MM.1S (cell line): ENCODE measurements around the gene SNTG2.

Experiments
- DNase-seq: peaks from one replicate; pipeline ENCODE4 v3.0.0-alpha.2; 2015
- H2AFZ ChIP-seq: fragments of 300-600 bp; sonication (generic); 2 replicates; pipeline ENCODE4 v1.6.0; 2016; ENCODE audit warnings: antibody characterized with exemption, low read length
- H3F3A ChIP-seq: fragments of 300-600 bp; sonication (generic); 2 replicates; pipeline ENCODE4 v1.6.1; 2016; ENCODE audit warnings: mild to moderate bottlenecking, antibody characterized with exemption, low read length, moderate library complexity, mixed read lengths; ENCODE audit not compliant: insufficient read depth
- H3K27ac ChIP-seq: fragments of 300-600 bp; sonication (generic); 2 replicates; pipeline ENCODE4 v1.5.1; 2016; ENCODE audit warnings: mild to moderate bottlenecking, low read length
- H3K27me3 ChIP-seq: fragments of 300-600 bp; sonication (generic); replicated peaks from 2 replicates; pipeline ENCODE4 v1.6.0; 2016; ENCODE audit warnings: low read length; ENCODE audit not compliant: insufficient read depth
- H3K36me3 ChIP-seq: fragments of 300-600 bp; sonication (generic); replicated peaks from 2 replicates; pipeline ENCODE4 v1.6.1; 2016; ENCODE audit warnings: mild to moderate bottlenecking, low read length, mixed read lengths; ENCODE audit not compliant: insufficient read depth
- H3K4me1 ChIP-seq: fragments of 300-600 bp; sonication (generic); 2 replicates; pipeline ENCODE4 v1.6.1; 2016; ENCODE audit warnings: low read length, mixed read lengths
- H3K4me2 ChIP-seq: fragments of 300-600 bp; sonication (generic); 2 replicates; pipeline ENCODE4 v1.6.0; 2016; ENCODE audit warnings: low read depth, low read length
- H3K4me3 ChIP-seq: fragments of 300-600 bp; sonication (generic); 2 replicates; pipeline ENCODE4 v1.5.1; 2016; ENCODE audit warnings: low read length, mixed read lengths
- H3K79me2 ChIP-seq: fragments of 300-600 bp; sonication (generic); 2 replicates; pipeline ENCODE4 v1.6.1; 2016; ENCODE audit warnings: mixed run types, low read length, mixed read lengths
- H3K9ac ChIP-seq: fragments of 300-600 bp; sonication (generic); 2 replicates; pipeline ENCODE4 v1.6.1; 2016; ENCODE audit warnings: low read length, mixed read lengths
- H3K9me2 ChIP-seq: fragments of 300-600 bp; sonication (generic); replicated peaks from 2 replicates; pipeline ENCODE4 v1.6.1; 2016; ENCODE audit warnings: mild to moderate bottlenecking, low read length, mixed read lengths; ENCODE audit not compliant: insufficient read depth
- H3K9me3 ChIP-seq: fragments of 300-600 bp; sonication (generic); replicated peaks from 2 replicates; pipeline ENCODE4 v1.6.1; 2016; ENCODE audit warnings: mild to moderate bottlenecking, low read length, mixed read lengths; ENCODE audit not compliant: insufficient read depth
- H4K20me1 ChIP-seq: fragments of 300-600 bp; sonication (generic); 2 replicates; pipeline ENCODE4 v1.6.1; 2016; ENCODE audit warnings: mild to moderate bottlenecking, low read length, moderate library complexity, mixed read lengths; ENCODE audit not compliant: insufficient read depth
- EZH2 ChIP-seq: fragments of 300-600 bp; sonication (generic); optimal IDR thresholded peaks from 2 replicates; pipeline ENCODE3; 2017; ENCODE audit warnings: low read depth, mild to moderate bottlenecking, antibody characterized with exemption, low read length, mixed read lengths
- EZH2phosphoT487 ChIP-seq: fragments of 300-600 bp; sonication (generic); IDR thresholded peaks from 2 replicates; pipeline ENCODE4 v1.6.1; 2018; ENCODE audit warnings: antibody characterized with exemption, low read length
- TF ChIP-seq, protein P1 (sequence below): fragments of 300-600 bp; sonication (generic); IDR thresholded peaks from 2 replicates; pipeline ENCODE4 v1.5.1; 2016; ENCODE audit warnings: antibody characterized with exemption, low read length, mixed read lengths

SNTG2 gene

DNA sequence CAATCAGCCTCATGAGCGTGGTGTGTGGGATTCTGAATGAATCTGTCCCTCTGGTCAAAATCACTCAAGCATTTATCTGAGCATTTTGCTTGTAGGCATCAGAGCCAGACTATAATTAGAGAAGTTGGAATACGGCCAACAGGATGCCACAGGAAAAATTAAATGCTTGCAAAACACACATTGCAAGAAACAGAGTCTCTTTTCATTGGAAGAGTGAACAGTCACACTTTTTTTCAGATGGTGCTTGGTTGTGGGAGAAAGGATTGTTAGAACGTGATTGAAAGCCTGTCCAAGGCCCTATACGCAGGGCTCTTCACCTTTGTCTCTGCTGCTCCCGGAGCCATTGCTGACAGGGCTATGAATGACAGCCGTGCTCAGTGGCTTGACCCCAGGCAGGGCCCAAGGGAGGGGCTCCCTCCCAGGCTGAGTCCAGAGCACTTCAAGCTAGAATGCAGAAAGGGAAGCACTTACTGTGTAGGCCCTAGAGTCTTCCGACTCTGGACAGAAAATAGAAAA is 59.8 kb downstream of the SNTG2 start:
- H3K79me2 ChIP-seq, result no peaks in the 10 kb centered on the region
- H3K9me2 ChIP-seq, result no peaks in the 10 kb centered on the region
- H3K4me2 ChIP-seq, result no peak overlapping the region
- H3K9me3 ChIP-seq, result no peaks in the 10 kb centered on the region
- H3K4me1 ChIP-seq, result no peaks in the 10 kb centered on the region
- H3K27ac ChIP-seq, result no peak overlapping the region
- H4K20me1 ChIP-seq, result no peaks in the 10 kb centered on the region
- DNase-seq, result no peak
- no peaks in the 10 kb centered on the region for H3K27me3 ChIP-seq
- no peaks in the 10 kb centered on the region for H3F3A ChIP-seq
- H2AFZ ChIP-seq, result no peak overlapping the region
- no peaks in the 10 kb centered on the region for H3K36me3 ChIP-seq
- TF ChIP-seq, protein P1, sequence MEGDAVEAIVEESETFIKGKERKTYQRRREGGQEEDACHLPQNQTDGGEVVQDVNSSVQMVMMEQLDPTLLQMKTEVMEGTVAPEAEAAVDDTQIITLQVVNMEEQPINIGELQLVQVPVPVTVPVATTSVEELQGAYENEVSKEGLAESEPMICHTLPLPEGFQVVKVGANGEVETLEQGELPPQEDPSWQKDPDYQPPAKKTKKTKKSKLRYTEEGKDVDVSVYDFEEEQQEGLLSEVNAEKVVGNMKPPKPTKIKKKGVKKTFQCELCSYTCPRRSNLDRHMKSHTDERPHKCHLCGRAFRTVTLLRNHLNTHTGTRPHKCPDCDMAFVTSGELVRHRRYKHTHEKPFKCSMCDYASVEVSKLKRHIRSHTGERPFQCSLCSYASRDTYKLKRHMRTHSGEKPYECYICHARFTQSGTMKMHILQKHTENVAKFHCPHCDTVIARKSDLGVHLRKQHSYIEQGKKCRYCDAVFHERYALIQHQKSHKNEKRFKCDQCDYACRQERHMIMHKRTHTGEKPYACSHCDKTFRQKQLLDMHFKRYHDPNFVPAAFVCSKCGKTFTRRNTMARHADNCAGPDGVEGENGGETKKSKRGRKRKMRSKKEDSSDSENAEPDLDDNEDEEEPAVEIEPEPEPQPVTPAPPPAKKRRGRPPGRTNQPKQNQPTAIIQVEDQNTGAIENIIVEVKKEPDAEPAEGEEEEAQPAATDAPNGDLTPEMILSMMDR, result no peak
- TF ChIP-seq EZH2 (no peak), EZH2phosphoT487 (no peak)
- no peak overlapping the region for H3K9ac ChIP-seq
- no peak overlapping the region for H3K4me3 ChIP-seq

DNA sequence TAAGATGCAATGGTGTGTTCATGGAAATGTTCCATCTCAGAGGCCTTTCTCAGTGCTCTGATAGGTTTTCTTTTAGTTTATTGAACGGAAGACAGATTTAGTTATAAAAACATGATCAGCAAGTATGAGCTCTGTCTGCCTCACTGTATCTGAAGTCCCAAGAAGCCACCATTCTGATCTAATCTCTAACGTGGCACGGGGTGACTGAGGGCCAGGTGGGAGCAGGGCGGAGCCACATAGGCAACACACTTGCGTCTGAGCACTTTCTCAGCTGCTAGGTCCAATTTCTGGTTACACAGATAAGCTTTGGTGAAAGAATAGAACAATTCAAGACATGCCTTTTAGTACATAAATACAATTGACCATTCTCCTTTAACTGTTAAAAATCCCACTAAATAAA is 60.4 kb downstream of the SNTG2 start:
- no peaks in the 10 kb centered on the region for H3K4me1 ChIP-seq
- H3F3A ChIP-seq, result no peaks in the 10 kb centered on the region
- DNase-seq, result no peak
- no peaks in the 10 kb centered on the region for H3K79me2 ChIP-seq
- no peak overlapping the region for H3K4me3 ChIP-seq
- H3K36me3 ChIP-seq, result no peaks in the 10 kb centered on the region
- no peak overlapping the region for H3K27ac ChIP-seq
- no peak overlapping the region for H3K4me2 ChIP-seq
- H3K9me2 ChIP-seq, result no peaks in the 10 kb centered on the region
- no peaks in the 10 kb centered on the region for H3K9me3 ChIP-seq
- H4K20me1 ChIP-seq, result no peaks in the 10 kb centered on the region
- no peaks in the 10 kb centered on the region for H3K27me3 ChIP-seq
- H3K9ac ChIP-seq, result no peak overlapping the region
- TF ChIP-seq EZH2phosphoT487 (no peak), EZH2 (no peak)
- TF ChIP-seq, protein P1, result no peak
- H2AFZ ChIP-seq, result no peak overlapping the region

DNA sequence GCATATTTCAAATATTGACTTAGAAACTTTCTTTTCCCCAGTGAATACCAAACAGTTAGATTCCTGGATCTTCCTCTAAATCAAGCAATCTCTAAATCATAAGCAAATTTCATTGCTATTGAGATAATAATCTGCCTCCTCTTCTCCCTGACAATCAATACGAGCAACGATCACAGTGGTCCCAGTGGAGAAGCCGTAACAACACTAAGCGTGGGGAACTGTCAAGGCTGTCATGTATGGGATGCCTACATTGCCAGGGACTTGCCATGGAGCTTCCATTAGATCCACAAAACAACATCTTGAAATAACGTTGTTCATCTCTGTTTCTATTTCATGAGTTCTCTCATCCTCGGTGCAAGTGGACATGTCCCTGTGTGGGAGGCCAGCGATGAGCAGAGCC is 61.3 kb downstream of the SNTG2 start:
- no peaks in the 10 kb centered on the region for H3K79me2 ChIP-seq
- H3K4me2 ChIP-seq, result no peak overlapping the region
- no peaks in the 10 kb centered on the region for H4K20me1 ChIP-seq
- no peaks in the 10 kb centered on the region for H3K9me2 ChIP-seq
- no peaks in the 10 kb centered on the region for H3K27me3 ChIP-seq
- H3K27ac ChIP-seq, result no peak overlapping the region
- H3K4me1 ChIP-seq, result no peaks in the 10 kb centered on the region
- no peaks in the 10 kb centered on the region for H3F3A ChIP-seq
- no peak overlapping the region for H3K9ac ChIP-seq
- no peak overlapping the region for H3K4me3 ChIP-seq
- DNase-seq, result no peak
- H3K9me3 ChIP-seq, result no peaks in the 10 kb centered on the region
- H3K36me3 ChIP-seq, result no peaks in the 10 kb centered on the region
- no peak overlapping the region for H2AFZ ChIP-seq
- TF ChIP-seq EZH2phosphoT487, result no peak
- TF ChIP-seq EZH2, result no peak
- TF ChIP-seq, protein P1, result no peak
